IMR-90 (cell line): Measurements from ENCODE around the gene RLN3.

Experiments
- CEBPB ChIP-seq: IDR thresholded peaks from 2 replicates; pipeline ENCODE4 v1.6.1; 2012; ENCODE audit warnings: low read depth, low read length, improper control_type of control experiment
- ELK1 ChIP-seq: fragments of 150-350 bp; IDR thresholded peaks from 2 replicates; pipeline ENCODE4 v1.6.1; 2016; ENCODE audit warnings: low read depth, mild to moderate bottlenecking, low read length, moderate library complexity, borderline replicate concordance
- MAFK ChIP-seq: IDR thresholded peaks from 2 replicates; pipeline ENCODE4 v1.6.1; 2012; ENCODE audit warnings: low read depth, low read length, improper control_type of control experiment
- MAZ ChIP-seq: IDR thresholded peaks from 2 replicates; pipeline ENCODE4 v1.6.1; 2012; ENCODE audit warnings: low read depth, mild to moderate bottlenecking, low read length, improper control_type of control experiment, moderate library complexity, borderline replicate concordance
- POLR2A ChIP-seq: IDR thresholded peaks from 2 replicates; pipeline ENCODE4 v1.6.1; 2012; ENCODE audit warnings: mild to moderate bottlenecking, low read depth, low read length
- RAD21 ChIP-seq: IDR thresholded peaks from 2 replicates; pipeline ENCODE4 v1.6.1; 2012; ENCODE audit warnings: low read length, improper control_type of control experiment
- RCOR1 ChIP-seq: IDR thresholded peaks from 2 replicates; pipeline ENCODE4 v1.6.1; 2012; ENCODE audit warnings: mild to moderate bottlenecking, low read length, improper control_type of control experiment; ENCODE audit not compliant: insufficient replicate concordance
- RFX5 ChIP-seq: IDR thresholded peaks from 2 replicates; pipeline ENCODE4 v1.8.0; 2012; ENCODE audit warnings: low read depth, mild to moderate bottlenecking, low read length, moderate library complexity
- SMC3 ChIP-seq: fragments of 150-350 bp; IDR thresholded peaks from 2 replicates; pipeline ENCODE4 v1.6.1; 2016; ENCODE audit warnings: low read depth, mild to moderate bottlenecking, antibody characterized with exemption, low read length, moderate library complexity
- USF2 ChIP-seq: fragments of 150-350 bp; IDR thresholded peaks from 2 replicates; pipeline ENCODE4 v1.6.1; 2017; ENCODE audit warnings: mild to moderate bottlenecking, antibody characterized with exemption, low read length, low read depth
- TF ChIP-seq, protein P1 (sequence below): conservative IDR thresholded peaks from 2 replicates; pipeline ENCODE4 v1.5.1; 2012; ENCODE audit warnings: mild to moderate bottlenecking, low read depth, low read length, improper control_type of control experiment

DNA sequence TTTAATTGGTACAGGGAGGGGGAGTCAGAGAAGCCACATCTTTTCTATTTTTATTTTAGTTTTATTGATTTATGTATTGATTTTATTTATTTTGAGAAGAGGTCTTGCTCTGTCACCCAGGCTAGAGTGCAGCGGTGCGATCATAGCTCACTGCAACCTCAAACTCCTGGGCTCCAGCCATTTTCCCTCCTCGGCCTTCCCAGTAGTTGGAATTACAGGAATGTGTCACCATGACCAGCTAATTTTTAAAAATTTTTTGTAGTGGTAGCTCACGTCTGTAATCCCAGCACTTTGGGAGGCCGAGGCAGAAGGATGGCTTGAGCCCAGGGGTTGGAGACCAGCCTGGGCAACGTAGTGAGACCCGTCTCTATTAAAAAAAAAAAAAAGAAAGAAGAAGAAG lies 7.8 kb downstream of the RLN3 start:
- TF ChIP-seq, protein P1, sequence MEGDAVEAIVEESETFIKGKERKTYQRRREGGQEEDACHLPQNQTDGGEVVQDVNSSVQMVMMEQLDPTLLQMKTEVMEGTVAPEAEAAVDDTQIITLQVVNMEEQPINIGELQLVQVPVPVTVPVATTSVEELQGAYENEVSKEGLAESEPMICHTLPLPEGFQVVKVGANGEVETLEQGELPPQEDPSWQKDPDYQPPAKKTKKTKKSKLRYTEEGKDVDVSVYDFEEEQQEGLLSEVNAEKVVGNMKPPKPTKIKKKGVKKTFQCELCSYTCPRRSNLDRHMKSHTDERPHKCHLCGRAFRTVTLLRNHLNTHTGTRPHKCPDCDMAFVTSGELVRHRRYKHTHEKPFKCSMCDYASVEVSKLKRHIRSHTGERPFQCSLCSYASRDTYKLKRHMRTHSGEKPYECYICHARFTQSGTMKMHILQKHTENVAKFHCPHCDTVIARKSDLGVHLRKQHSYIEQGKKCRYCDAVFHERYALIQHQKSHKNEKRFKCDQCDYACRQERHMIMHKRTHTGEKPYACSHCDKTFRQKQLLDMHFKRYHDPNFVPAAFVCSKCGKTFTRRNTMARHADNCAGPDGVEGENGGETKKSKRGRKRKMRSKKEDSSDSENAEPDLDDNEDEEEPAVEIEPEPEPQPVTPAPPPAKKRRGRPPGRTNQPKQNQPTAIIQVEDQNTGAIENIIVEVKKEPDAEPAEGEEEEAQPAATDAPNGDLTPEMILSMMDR, result no peak
- TF ChIP-seq POLR2A (no peak), RFX5 (no peak), MAZ (no peak), ELK1 (no peak), RCOR1 (no peak), USF2 (no peak), RAD21 (no peak), CEBPB (no peak), MAFK (no peak), SMC3 (no peak)
